HG03378 (cell line): ENCODE measurements around the gene PCYOX1L.

Experiments
- ATAC-seq: cut with Tn5 transposase; IDR thresholded peaks from one replicate; pipeline ENCODE4 v1.9.1; 2021; ENCODE audit warnings: mild to moderate bottlenecking, moderate library complexity; ENCODE audit not compliant: unreplicated experiment

Gene PCYOX1L

GRCh38 chr5:149366169-149366729 is 8.4 kb downstream of the PCYOX1L start:
- ATAC-seq = no peak

DNA sequence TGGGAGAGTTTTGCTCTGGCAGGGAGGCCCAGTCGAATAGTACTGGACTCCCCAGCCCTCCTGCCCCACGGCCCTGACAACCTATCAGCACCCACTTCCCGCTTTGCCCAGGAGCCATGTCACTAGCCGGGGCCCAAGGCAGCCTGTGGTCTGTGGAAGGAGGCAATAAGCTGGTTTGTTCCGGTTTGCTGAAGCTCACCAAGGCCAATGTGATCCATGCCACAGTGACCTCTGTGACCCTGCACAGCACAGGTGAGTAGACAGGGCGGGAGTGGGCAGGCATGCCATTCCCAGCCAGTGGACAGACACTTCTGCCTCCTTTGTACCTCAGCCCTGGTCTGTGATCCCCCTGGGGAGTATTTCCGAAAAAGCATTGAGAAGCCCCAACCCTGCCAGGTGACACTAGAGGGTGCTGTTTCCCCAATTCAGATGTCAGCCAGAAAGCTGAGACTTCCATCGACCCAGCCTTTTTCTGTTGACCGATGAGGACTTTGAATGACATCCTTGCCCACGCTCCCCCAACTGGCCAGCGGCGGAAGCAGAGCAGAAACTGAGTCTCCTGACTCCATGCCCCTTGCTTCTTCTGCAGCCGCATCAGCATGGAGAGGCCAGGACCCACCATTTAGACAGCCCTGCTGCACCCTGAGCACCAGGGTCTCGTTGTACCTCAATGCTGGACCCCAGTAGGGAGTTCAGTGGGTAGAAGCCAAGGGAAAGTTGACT is 9.6 kb downstream of the PCYOX1L start:
- ATAC-seq = peak; percentile 72

DNA sequence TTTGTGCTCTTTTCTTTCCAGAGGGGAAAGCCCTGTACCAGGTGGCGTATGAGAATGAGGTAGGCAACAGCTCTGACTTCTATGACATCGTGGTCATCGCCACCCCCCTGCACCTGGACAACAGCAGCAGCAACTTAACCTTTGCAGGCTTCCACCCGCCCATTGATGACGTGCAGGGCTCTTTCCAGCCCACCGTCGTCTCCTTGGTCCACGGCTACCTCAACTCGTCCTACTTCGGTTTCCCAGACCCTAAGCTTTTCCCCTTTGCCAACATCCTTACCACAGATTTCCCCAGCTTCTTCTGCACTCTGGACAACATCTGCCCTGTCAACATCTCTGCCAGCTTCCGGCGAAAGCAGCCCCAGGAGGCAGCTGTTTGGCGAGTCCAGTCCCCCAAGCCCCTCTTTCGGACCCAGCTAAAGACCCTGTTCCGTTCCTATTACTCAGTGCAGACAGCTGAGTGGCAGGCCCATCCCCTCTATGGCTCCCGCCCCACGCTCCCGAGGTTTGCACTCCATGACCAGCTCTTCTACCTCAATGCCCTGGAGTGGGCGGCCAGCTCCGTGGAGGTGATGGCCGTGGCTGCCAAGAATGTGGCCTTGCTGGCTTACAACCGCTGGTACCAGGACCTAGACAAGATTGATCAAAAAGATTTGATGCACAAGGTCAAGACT is 10.3 kb downstream of the PCYOX1L start:
- no peak for ATAC-seq

GRCh38 chr5:149370878-149371277 is 13.0 kb downstream of the PCYOX1L start:
- ATAC-seq = no peak

DNA sequence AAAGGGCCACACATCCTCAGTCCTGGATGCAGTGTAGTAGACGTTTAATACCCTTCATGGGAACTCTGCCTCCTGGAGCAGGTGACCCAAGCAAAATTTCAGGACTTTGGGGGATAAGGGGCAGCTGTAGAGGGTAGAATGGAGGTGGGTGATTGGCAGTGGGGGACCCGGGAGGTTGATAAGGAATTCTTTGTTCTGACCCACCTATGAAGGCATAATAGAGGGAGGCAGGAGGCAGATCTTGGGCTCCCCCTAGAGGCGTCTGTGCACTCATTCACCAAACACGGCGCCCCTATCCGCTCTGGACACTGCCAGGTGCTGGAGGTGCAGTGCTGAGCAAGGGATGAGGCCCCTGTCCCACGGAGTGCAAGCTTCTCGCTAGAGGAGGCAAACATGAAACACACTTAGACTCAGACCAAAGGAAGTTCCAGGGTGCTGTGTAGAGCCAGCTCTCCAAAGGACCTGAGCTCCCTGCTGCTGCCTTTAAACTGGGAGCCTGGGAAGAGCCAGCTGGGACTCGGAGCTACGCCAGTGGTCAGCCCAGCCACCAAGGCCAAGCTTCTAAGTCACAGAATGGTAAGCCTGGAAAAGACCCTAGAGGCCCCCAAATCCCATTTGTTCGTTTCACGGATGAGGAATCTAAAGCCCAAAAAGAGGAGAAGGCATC is 13.6 kb downstream of the PCYOX1L start:
- ATAC-seq = no peak

GRCh38 chr5:149372076-149372795 is 14.4 kb downstream of the PCYOX1L start:
- ATAC-seq = no peak

DNA sequence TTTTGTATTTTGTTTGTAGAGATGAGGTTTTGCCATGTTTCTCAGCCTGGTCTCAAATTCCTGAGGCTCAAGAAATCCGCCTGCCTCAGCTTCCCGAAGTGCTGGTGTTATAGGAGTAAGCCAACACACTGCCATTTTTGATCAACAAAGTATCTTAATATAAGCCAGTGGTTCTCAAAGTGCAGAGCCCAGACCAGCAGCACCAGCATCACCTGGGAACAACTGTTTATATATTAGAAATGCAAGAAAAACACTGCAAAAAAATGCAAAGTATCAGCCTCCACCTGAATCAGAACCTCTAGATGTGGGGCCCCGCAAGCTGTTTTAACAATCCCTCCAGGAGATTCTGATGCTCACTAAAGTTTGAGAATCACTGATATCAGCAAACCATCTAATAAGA is 15.1 kb downstream of the PCYOX1L start:
- ATAC-seq = no peak

DNA sequence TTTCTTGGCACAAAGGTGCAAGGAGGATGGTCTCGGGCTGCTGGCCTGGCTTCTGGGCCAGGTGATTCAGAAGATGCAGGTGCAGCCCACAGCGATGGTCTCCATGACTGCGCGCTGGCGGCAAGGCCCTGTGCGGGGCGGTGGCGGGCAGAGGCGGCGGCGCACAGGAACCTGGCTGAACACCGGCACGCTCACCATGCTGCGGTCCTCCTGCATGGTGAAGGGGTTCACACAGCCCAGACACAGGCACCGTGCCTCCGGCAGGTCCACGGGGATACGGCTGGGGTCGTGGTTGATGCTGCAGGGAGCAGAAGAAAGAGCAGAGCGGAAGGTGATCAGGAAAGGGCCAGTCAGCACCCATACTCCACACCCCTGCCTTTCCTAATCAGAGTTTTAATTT is 16.5 kb downstream of the PCYOX1L start:
- no peak for ATAC-seq

GRCh38 chr5:149374801-149375200 is 17.0 kb downstream of the PCYOX1L start:
- no peak for ATAC-seq

DNA sequence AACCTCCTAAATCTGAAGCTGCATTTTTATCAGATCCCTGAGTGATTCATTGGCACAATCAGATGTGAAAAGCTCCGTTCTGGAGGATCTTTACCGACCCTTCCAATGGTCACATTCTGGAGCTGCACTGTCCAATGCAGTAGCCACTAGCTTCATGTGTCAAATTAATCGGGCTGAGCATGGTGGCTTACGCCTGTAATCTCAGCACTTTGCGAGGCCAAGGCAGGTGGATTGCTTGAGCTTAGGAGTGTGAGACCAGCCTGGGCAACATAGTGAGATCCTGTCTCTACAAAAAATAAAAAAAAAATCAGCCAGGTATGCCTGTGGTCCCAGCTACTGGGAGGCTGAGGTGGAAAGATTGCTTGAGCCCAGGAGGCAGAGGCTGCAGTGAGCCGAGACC is 17.6 kb downstream of the PCYOX1L start:
- no peak for ATAC-seq

GRCh38 chr5:149376104-149376503 is 18.3 kb downstream of the PCYOX1L start:
- ATAC-seq = no peak

- ATAC-seq = no peak
These were observed 19.0 kb downstream of the PCYOX1L start for GRCh38 chr5:149376711-149377447.

GRCh38 chr5:149378241-149378820 is 20.5 kb downstream of the PCYOX1L start:
- no peak for ATAC-seq

DNA sequence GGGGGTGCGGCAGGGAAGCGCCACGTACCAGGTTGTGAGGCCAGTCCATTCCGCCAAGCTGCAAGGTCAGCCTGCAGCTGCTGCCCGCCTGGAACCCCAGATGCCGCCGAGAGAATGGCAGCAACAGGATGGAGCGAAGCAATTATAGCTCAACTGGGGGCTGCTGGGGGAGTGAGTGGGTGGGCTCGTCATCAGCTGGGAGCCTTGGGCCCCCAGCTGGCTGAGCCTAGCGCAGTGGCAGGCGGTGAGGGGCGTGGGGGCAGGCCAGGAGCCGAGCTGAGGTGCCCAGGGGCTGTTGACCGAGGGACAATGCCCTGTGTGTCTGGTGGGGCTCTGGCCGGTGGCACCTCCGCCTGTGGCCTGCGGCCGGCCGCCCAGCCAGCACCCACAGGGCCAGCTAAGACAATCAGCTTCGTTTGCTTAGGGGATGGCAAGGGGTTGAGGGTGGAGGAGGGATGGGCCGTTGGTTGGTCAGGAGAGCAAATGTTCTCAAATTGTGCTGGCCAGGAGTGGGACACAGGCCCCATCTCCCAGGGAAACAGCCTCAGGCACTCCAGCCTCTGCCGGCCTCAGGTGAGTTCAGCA is 21.4 kb downstream of the PCYOX1L start, which contains the start of gene IL17B:
TSS of gene IL17B (minus strand) at position 116 of the 585 bp plus-strand sequence. CDS start at position 49, 67 bp downstream.
- ATAC-seq = no peak

DNA sequence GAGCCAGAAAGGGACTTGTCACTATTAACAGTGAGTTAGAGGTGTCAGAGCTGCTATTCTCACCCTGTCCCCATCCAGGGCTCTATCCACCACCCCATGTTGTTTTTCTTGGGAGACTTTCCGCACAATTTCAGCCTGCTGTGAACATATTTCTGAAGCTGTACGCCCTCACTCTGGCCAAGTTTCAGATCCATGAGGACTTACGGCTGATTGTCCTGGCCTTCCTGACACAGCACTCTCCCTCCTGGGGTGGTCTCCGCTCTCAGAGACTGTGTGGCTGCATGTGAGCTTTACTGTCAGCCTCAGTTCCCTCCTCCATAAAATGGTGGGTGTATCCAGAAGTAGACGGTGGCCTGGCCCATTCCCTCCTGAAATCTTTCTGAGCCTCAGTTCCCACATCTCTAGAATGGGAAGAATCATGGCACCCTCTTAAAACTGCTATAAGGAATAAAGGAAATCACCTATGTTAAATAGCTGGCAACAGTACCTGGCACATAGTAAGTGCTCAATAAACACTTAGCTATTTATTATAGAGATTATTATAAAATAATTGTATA is 22.1 kb downstream of the PCYOX1L start:
- ATAC-seq = no peak

GRCh38 chr5:149380466-149381121 is 22.7 kb downstream of the PCYOX1L start:
- no peak for ATAC-seq

GRCh38 chr5:149381261-149381985 is 23.6 kb downstream of the PCYOX1L start:
- no peak for ATAC-seq

- peak; percentile 77 for ATAC-seq
These were observed 24.1 kb downstream of the PCYOX1L start for GRCh38 chr5:149381986-149382338.
